Fibroblast of lung (primary cell): ENCODE measurements around the gene FRMD4A.

ENCODE experiments used
- CTCF ChIP-seq, 2 donors: IDR thresholded peaks in 1 of 2; conservative IDR thresholded peaks in 1 of 2; 1 replicate in 1 of 2; 2 replicates in 1 of 2; pipeline ENCODE4 v1.5.1; 2011 to 2012; ENCODE audit warnings: low read length in 2 of 2, control low read depth in 1 of 2, inconsistent platforms in 1 of 2, low read depth in 1 of 2, mild to moderate bottlenecking in 1 of 2
- EZH2 ChIP-seq: IDR thresholded peaks from 2 replicates; pipeline ENCODE4 v1.5.1; 2012; ENCODE audit warnings: low read length, control low read depth, mild to moderate bottlenecking; ENCODE audit errors: missing control alignments

GRCh38 chr10:13632884-13633440 lies 697.8 kb downstream of the FRMD4A start:
- TF ChIP-seq CTCF (conservative IDR thresholded peaks at IDR 0.05 in 1 of 2, IDR thresholded peaks at IDR 0.05 in 1 of 2; ENCODE audit: low read depth in 1 of 2, low read length in 2 of 2) (no peak), EZH2 (no peak)
